Femur (tissue), 1 donor: ENCODE results near the gene GRIA4.
A peak's percentile ranks its signal among the peaks of the same experiment; 100 is the strongest.

ENCODE experiments used
- DNase-seq: peaks from one replicate; pipeline ENCODE4 v3.0.0-alpha.2; 2017

The GRIA4 gene

GRCh38 chr11:105639527-105639926 is 29.7 kb downstream of the GRIA4 start:
- DNase-seq: no peak

GRCh38 chr11:105641433-105641832 is 31.6 kb downstream of the GRIA4 start:
- no peak for DNase-seq

GRCh38 chr11:105642870-105643269 is 33.0 kb downstream of the GRIA4 start:
- no peak for DNase-seq

GRCh38 chr11:105644839-105645573 is 35.1 kb downstream of the GRIA4 start:
- DNase-seq: no peak

- no peak for DNase-seq
Measured at GRCh38 chr11:105647780-105648179, 37.9 kb downstream of the GRIA4 start.

GRCh38 chr11:105648762-105649161 is 38.9 kb downstream of the GRIA4 start:
- DNase-seq: no peak

GRCh38 chr11:105665281-105665680 is 55.4 kb downstream of the GRIA4 start:
- no peak for DNase-seq

GRCh38 chr11:105667441-105667840 is 57.6 kb downstream of the GRIA4 start:
- no peak for DNase-seq

GRCh38 chr11:105670811-105671210 is 60.9 kb downstream of the GRIA4 start:
- no peak for DNase-seq

GRCh38 chr11:105673089-105673488 is 63.2 kb downstream of the GRIA4 start:
- peak; percentile 46 for DNase-seq

GRCh38 chr11:105689631-105690030 is 79.8 kb downstream of the GRIA4 start:
- no peak for DNase-seq

- DNase-seq: no peak
Measured at GRCh38 chr11:105690467-105690866, 80.6 kb downstream of the GRIA4 start.

- no peak for DNase-seq
Measured at GRCh38 chr11:105693075-105693759, 83.3 kb downstream of the GRIA4 start.

GRCh38 chr11:105696000-105696399 is 86.1 kb downstream of the GRIA4 start:
- DNase-seq: no peak

GRCh38 chr11:105697291-105697690 is 87.4 kb downstream of the GRIA4 start:
- no peak for DNase-seq

- no peak for DNase-seq
Measured at GRCh38 chr11:105699203-105699602, 89.3 kb downstream of the GRIA4 start.

- no peak for DNase-seq
Measured at GRCh38 chr11:105700271-105700670, 90.4 kb downstream of the GRIA4 start.

- DNase-seq: no peak
Measured at GRCh38 chr11:105701098-105701497, 91.2 kb downstream of the GRIA4 start.

- no peak for DNase-seq
Measured at GRCh38 chr11:105705786-105706530, 96.1 kb downstream of the GRIA4 start.

- DNase-seq: no peak
Measured at GRCh38 chr11:105713106-105713505, 103.2 kb downstream of the GRIA4 start.

GRCh38 chr11:105713696-105714095 is 103.8 kb downstream of the GRIA4 start:
- no peak for DNase-seq

- no peak for DNase-seq
Measured at GRCh38 chr11:105718641-105719040, 108.8 kb downstream of the GRIA4 start.

GRCh38 chr11:105719073-105719822 is 109.4 kb downstream of the GRIA4 start:
- DNase-seq: no peak
